ENCODE results near the gene CEP164. TPM values are rescaled to one million over a fixed set of nuclear protein-coding genes. Genes with fewer than 3 reads are reported as not detected.

Gene CEP164
- total RNA-seq, 4 donors from 2014 or later: 10.0 to 20.2 (median 15.4) TPM

GRCh38 chr11:117300283-117300663, 27.4 kb upstream of the CEP164 start:
- intact Hi-C loops (cut with DNase I; ENCODE audit: low total_unique reads): no loop called here
- Histone ChIP-seq H3K36me3 (no peaks in the 10 kb centered on the region), H3K4me1 (peaks cover 0 to 11% (median 2%) of the 10 kb centered on the region in 4 donors), H3K27ac (no peak overlapping the region), H3K9me3 (no peaks in the 10 kb centered on the region), H3K27me3 (no peaks in the 10 kb centered on the region), H3K4me3 (no peak overlapping the region)
- TF ChIP-seq EP300 (IDR thresholded peaks at IDR 0.05; ENCODE audit: low read depth): no peak
- 10 to 62% methylated on average over 2 to 17 of the region's 17 CpGs for WGBS, 2 donors (ENCODE audit: low coverage in 1 of 2)
- in situ Hi-C loops (cut with MboI; ENCODE audit: low pct_ligation_motif_present in 1 of 4, low pct_unique_long_range_greater_than_20kb in 1 of 4, low sequenced_read_pairs in 3 of 4): no loop called here
- peak; percentile 23 for DNase-seq

GRCh38 chr11:117300773-117301172, 26.9 kb upstream of the CEP164 start:
- no peak for DNase-seq
- intact Hi-C loops (cut with DNase I; ENCODE audit: low total_unique reads): no loop called here
- Histone ChIP-seq H3K27me3 (no peaks in the 10 kb centered on the region), H3K4me1 (peaks cover 0 to 11% (median 2%) of the 10 kb centered on the region in 4 donors), H3K9me3 (no peaks in the 10 kb centered on the region), H3K27ac (no peak overlapping the region), H3K36me3 (no peaks in the 10 kb centered on the region), H3K4me3 (no peak overlapping the region)
- in situ Hi-C loops (cut with MboI; ENCODE audit: low pct_ligation_motif_present in 1 of 4, low pct_unique_long_range_greater_than_20kb in 1 of 4, low sequenced_read_pairs in 3 of 4): no loop called here
- WGBS, 2 donors (ENCODE audit: low coverage in 1 of 2): 57 to 65% methylated on average over 5 of the region's 5 CpGs
- no peak for TF ChIP-seq POLR2A (IDR thresholded peaks at IDR 0.05)
- no peak for TF ChIP-seq POLR2AphosphoS5 (IDR thresholded peaks at IDR 0.05)
- TF ChIP-seq CTCF (IDR thresholded peaks at IDR 0.05): no peak
- TF ChIP-seq EP300 (IDR thresholded peaks at IDR 0.05; ENCODE audit: low read depth): no peak

- intact Hi-C loops (cut with DNase I; ENCODE audit: low total_unique reads): no loop called here
- DNase-seq: no peak
- peaks cover 0 to 11% (median 2%) of the 10 kb centered on the region in 4 donors for H3K4me1 ChIP-seq
- H3K9me3 ChIP-seq: no peaks in the 10 kb centered on the region
- H3K27me3 ChIP-seq: no peaks in the 10 kb centered on the region
- H3K4me3 ChIP-seq: no peak overlapping the region
- H3K36me3 ChIP-seq: no peaks in the 10 kb centered on the region
- H3K27ac ChIP-seq: no peak overlapping the region
- in situ Hi-C loops (cut with MboI; ENCODE audit: low pct_ligation_motif_present in 1 of 4, low pct_unique_long_range_greater_than_20kb in 1 of 4, low sequenced_read_pairs in 3 of 4): no loop called here
- WGBS, 2 donors (ENCODE audit: low coverage in 1 of 2): 87 to 92% methylated on average over 3 to 7 of the region's 7 CpGs
- TF ChIP-seq POLR2A (IDR thresholded peaks at IDR 0.05): no peak
- TF ChIP-seq POLR2AphosphoS5 (IDR thresholded peaks at IDR 0.05): no peak
- no peak for TF ChIP-seq EP300 (IDR thresholded peaks at IDR 0.05; ENCODE audit: low read depth)
- no peak for TF ChIP-seq CTCF (IDR thresholded peaks at IDR 0.05)
Observed at GRCh38 chr11:117302228-117302627, 25.4 kb upstream of the CEP164 start.

GRCh38 chr11:117303101-117303500, 24.6 kb upstream of the CEP164 start:
- Histone ChIP-seq H3K27me3 (no peaks in the 10 kb centered on the region), H3K36me3 (no peaks in the 10 kb centered on the region), H3K9me3 (no peaks in the 10 kb centered on the region), H3K27ac (no peak overlapping the region), H3K4me3 (no peak overlapping the region), H3K4me1 (peaks cover 0 to 11% (median 2%) of the 10 kb centered on the region in 4 donors)
- in situ Hi-C loops (cut with MboI; ENCODE audit: low pct_ligation_motif_present in 1 of 4, low pct_unique_long_range_greater_than_20kb in 1 of 4, low sequenced_read_pairs in 3 of 4) (no loop called here), intact Hi-C loops (cut with DNase I; ENCODE audit: low total_unique reads) (no loop called here)
- no peak for DNase-seq
- TF ChIP-seq EP300 (IDR thresholded peaks at IDR 0.05; ENCODE audit: low read depth) (no peak), POLR2AphosphoS5 (IDR thresholded peaks at IDR 0.05) (no peak), POLR2A (IDR thresholded peaks at IDR 0.05) (no peak), CTCF (IDR thresholded peaks at IDR 0.05) (no peak)
- 54% methylated on average over 4 of the region's 4 CpGs; no CpG with 5 or more reads in 1 of the 2 donors for WGBS, 2 donors (ENCODE audit: low coverage in 1 of 2)

- TF ChIP-seq POLR2AphosphoS5 (IDR thresholded peaks at IDR 0.05) (no peak), POLR2A (IDR thresholded peaks at IDR 0.05) (no peak), EP300 (IDR thresholded peaks at IDR 0.05; ENCODE audit: low read depth) (no peak), CTCF (IDR thresholded peaks at IDR 0.05) (no peak)
- Histone ChIP-seq H3K27ac (no peak overlapping the region), H3K27me3 (no peaks in the 10 kb centered on the region), H3K9me3 (no peaks in the 10 kb centered on the region), H3K4me1 (peaks cover 0 to 11% (median 2%) of the 10 kb centered on the region in 4 donors), H3K4me3 (no peak overlapping the region), H3K36me3 (no peaks in the 10 kb centered on the region)
- in situ Hi-C loops (cut with MboI; ENCODE audit: low pct_ligation_motif_present in 1 of 4, low pct_unique_long_range_greater_than_20kb in 1 of 4, low sequenced_read_pairs in 3 of 4) (no loop called here), intact Hi-C loops (cut with DNase I; ENCODE audit: low total_unique reads) (no loop called here)
- 89 to 91% methylated on average over 1 to 5 of the region's 5 CpGs for WGBS, 2 donors (ENCODE audit: low coverage in 1 of 2)
- no peak for DNase-seq
Observed at GRCh38 chr11:117303646-117304315, 23.9 kb upstream of the CEP164 start.

Measured in transverse colon (tissue), 4 donors.